Activated naive CD8-positive, alpha-beta T cell treated with anti-CD3 and anti-CD28 coated beads for 36 hours (primary cell): ENCODE measurements around the gene SLC25A17. TPM values are rescaled to one million over a fixed set of nuclear protein-coding genes. Genes with fewer than 3 reads are reported as not detected.
"Not testable (repeated sequence)": the region's sequence is repeated elsewhere in the genome, so short reads cannot be mapped to it uniquely, and the experiment has no call there.

Experiments used
- DNase-seq: peaks from one replicate; pipeline ENCODE4 v3.0.0; 2021
- H3K27ac Mint-ChIP-seq: one replicate; pipeline ENCODE4 v1.8.0; 2022; ENCODE audit warnings: mild to moderate bottlenecking, moderate library complexity, mixed read lengths
- H3K27me3 Mint-ChIP-seq: one replicate; pipeline ENCODE4 v1.8.0; 2022; ENCODE audit warnings: mild to moderate bottlenecking, mixed read lengths
- H3K36me3 Mint-ChIP-seq: one replicate; pipeline ENCODE4 v1.8.0; 2021; ENCODE audit warnings: mild to moderate bottlenecking, mixed read lengths
- H3K4me1 Mint-ChIP-seq: one replicate; pipeline ENCODE4 v1.8.0; 2021; ENCODE audit warnings: mixed read lengths
- H3K4me3 Mint-ChIP-seq: one replicate; pipeline ENCODE4 v1.8.0; 2022; ENCODE audit warnings: mild to moderate bottlenecking, moderate library complexity, mixed read lengths
- H3K9me3 Mint-ChIP-seq: one replicate; pipeline ENCODE4 v1.8.0; 2022; ENCODE audit warnings: mixed read lengths
- total RNA-seq, 2 experiments: library from RNA; stranded (reverse); gene quantifications; one replicate each; pipeline ENCODE4 v1.2.3, GENCODE V29; 2021

Gene SLC25A17
- total RNA-seq, 2 experiments from 2014 or later: 39.0 to 40.6 TPM

DNA sequence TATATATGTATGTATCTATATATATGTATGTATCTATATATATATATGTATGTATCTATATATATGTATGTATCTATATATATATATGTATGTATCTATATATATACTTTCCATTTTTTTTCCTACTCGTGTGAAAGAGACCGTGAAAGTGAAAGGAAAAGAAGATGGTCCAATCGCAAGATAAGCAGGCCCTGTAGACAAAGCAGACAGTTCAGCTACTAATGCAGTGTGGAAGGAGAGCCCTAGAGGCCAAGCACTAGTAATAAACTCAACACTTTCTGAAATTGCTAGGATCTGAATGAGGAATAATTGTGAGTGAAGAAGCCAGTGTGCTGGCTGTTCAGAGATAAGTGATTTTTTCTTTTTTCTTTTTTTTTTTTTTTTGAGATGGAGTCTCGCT lies 92.6 kb downstream of the SLC25A17 start:
- H3K27ac Mint-ChIP-seq: peak overlapping the region; percentile 89
- DNase-seq: no peak
- H3K4me1 Mint-ChIP-seq: peaks cover 34% of the 10 kb centered on the region
- no peaks in the 10 kb centered on the region for H3K9me3 Mint-ChIP-seq
- peak overlapping the region; percentile 69 for H3K4me3 Mint-ChIP-seq
- H3K27me3 Mint-ChIP-seq: no peaks in the 10 kb centered on the region
- peaks cover 6% of the 10 kb centered on the region for H3K36me3 Mint-ChIP-seq

DNA sequence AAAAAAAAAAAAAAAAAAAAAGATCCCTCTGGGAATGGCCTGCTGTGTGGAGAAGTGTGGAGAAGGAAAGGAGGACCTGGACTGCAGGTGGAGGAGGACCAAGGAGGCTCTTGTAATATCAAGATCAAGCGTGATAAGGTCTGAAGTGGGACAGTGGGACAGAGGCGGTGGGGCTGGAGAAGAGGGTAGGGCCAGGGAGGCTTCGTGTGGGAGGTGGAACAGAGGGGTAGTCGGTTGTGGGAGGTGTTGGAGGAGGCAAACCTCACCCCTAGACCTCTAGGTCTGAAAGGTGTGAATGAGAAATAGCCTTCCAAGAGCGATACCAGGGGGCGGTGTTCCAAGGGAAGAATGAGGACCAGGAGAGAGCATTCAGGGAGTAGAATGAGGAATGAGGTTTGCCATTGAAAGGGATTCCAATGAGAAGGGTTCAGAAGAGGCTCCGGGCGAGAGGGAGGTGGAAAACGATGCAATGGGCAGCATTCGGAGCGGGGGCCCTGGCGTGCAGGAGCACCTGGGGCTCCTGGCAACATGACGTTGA lies 95.7 kb downstream of the SLC25A17 start:
- no peak overlapping the region for H3K4me3 Mint-ChIP-seq
- no peak for DNase-seq
- H3K27me3 Mint-ChIP-seq: no peaks in the 10 kb centered on the region
- peaks cover 29% of the 10 kb centered on the region for H3K4me1 Mint-ChIP-seq
- H3K36me3 Mint-ChIP-seq: peaks cover 3% of the 10 kb centered on the region
- H3K9me3 Mint-ChIP-seq: no peaks in the 10 kb centered on the region
- no peak overlapping the region for H3K27ac Mint-ChIP-seq

DNA sequence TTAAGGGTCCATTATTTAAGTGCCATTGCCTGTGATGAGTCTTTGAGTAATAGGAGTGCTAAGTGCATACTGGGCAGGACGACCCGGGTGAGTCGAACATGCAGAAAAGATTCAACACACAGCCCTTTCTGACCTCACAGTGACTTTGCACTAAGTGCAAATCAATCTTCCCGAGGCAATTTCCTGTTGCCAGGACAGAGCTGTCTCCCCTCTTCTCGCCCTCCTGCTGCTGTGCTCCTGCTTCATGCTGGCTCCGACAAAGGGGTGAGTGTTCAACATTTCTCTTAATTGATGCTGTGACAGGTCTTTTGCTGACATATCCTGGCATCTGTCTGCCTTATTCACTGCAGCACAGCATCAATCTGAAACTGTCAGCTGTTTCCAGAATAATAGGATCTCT lies 97.9 kb downstream of the SLC25A17 start:
- DNase-seq: no peak
- H3K4me1 Mint-ChIP-seq: peaks cover 10% of the 10 kb centered on the region
- H3K27me3 Mint-ChIP-seq: no peaks in the 10 kb centered on the region

DNA sequence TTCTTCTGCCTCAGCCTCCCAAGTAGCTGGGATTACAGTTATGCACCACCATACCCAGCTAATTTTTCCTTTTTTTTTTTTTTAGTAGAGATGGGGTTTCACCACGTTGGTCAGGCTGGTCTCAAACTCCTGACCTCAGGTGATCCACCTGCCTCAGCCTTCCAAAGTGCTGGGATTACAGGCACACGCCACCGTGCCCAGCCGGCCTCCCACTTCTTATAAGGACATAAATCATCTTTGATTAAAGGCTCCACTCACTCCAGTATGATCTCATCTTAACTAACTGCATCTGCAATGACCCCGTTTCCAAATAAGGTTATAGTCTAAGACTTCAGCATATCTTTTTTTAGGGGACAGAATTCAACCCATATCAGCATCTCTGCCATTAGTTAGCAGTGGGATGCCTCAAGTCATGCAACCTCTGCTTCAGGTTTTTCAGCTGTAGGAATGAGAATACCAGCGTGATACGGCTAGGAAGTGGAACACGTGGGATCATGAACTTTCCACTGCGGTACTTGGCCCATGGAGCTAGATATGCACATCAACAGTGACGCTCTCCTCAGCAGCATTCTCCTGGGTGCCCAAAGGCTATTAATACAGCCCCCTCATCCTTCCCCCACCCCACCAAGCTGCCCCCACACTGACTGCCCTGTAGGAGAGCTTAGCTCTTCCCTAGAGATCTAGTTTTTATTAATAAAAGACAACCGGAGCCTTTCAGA lies 98.4 kb downstream of the SLC25A17 start:
- H3K36me3 Mint-ChIP-seq: no peaks in the 10 kb centered on the region
- peaks cover 9% of the 10 kb centered on the region for H3K4me1 Mint-ChIP-seq
- H3K4me3 Mint-ChIP-seq: no peak overlapping the region
- H3K27ac Mint-ChIP-seq: no peak overlapping the region
- no peak for DNase-seq
- H3K27me3 Mint-ChIP-seq: no peaks in the 10 kb centered on the region
- no peaks in the 10 kb centered on the region for H3K9me3 Mint-ChIP-seq

More for the DNA sequence above, 97.9 kb downstream of the SLC25A17 start:
- Mint-ChIP-seq H3K4me3 (no peak overlapping the region), H3K27ac (no peak overlapping the region), H3K36me3 (no peaks in the 10 kb centered on the region), H3K9me3 (no peaks in the 10 kb centered on the region)

DNA sequence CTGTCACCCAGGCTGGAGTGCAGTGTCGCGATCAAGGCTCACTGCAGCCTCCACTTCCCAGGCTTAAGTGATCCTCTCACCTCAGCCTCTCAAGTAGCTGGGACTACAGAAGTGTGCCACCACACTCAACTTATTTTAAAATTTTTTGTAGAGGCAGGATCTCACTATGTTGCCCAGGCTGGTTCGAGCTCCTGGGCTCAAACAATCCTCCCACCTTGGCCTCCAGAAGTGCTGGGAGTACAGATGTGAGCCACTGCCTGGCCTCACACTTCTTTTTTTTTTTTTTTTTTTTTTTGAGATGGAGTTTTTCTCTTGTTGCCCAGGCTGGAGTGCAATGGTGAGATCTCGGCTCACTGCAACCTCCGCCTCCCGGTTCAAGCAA lies 99.0 kb downstream of the SLC25A17 start:
- not testable (repeated sequence) for H3K36me3 Mint-ChIP-seq, H3K27me3 Mint-ChIP-seq, H3K4me3 Mint-ChIP-seq, H3K4me1 Mint-ChIP-seq, H3K27ac Mint-ChIP-seq, DNase-seq, H3K9me3 Mint-ChIP-seq

Other genes with a start within 250 kb of the SLC25A17 start
- 10 to 100 TPM; 35.3 to 37.6 TPM for gene MRTFA, start 182.6 kb downstream of the SLC25A17 start, total RNA-seq
- gene MCHR1, start 139.9 kb downstream of the SLC25A17 start, total RNA-seq: not detected
- 100 to 1,000 TPM; 231 to 250 TPM for gene ST13, start 37.3 kb upstream of the SLC25A17 start, total RNA-seq
- gene XPNPEP3, start 37.8 kb upstream of the SLC25A17 start, total RNA-seq: 10 to 100 TPM; 19.3 to 22.3 TPM
- gene DNAJB7, start 42.8 kb upstream of the SLC25A17 start, total RNA-seq: not detected
- gene RBX1, start 132.0 kb upstream of the SLC25A17 start, total RNA-seq: 10 to 100 TPM; 79.4 to 91.1 TPM